H1 (cell line): Measurements from ENCODE around the gene DDX31. TPM values are rescaled to one million over a fixed set of nuclear protein-coding genes. Genes with fewer than 3 reads are reported as not detected.

ENCODE experiments used
- CTCF ChIA-PET: fragments of 300-600 bp; sonication (Branson Sonifier 250); formaldehyde crosslinking; loops from one replicate; lab custom pipeline; 2021; ENCODE audit not compliant: partially characterized antibody; lab: Charles Lee
- POLR2A ChIA-PET: fragments of 300-600 bp; sonication (Branson Sonifier 250); formaldehyde crosslinking; loops from one replicate; lab custom pipeline; 2021; ENCODE audit warnings: inconsistent platforms; ENCODE audit not compliant: partially characterized antibody; lab: Charles Lee
- DNase-seq, 2 experiments: peaks; one replicate each; pipeline versions ENCODE4 v3.0.0 to v3.0.0-alpha.2; 2010 to 2022; ENCODE audit warnings: low spot score in 2 of 2, low read depth in 1 of 2, mixed read lengths in 1 of 2
- FAIRE-seq: peaks from 2 replicates; lab custom pipeline; 2011; peaks lifted over from hg19 to GRCh38; lab: Jason Lieb, UNC
- H2AFZ ChIP-seq: 2 replicates; pipeline ENCODE4 v1.8.1; 2012; ENCODE audit warnings: low read length, inconsistent platforms
- H2AK5ac ChIP-seq: 2 replicates; pipeline ENCODE4 v1.6.1; 2013; ENCODE audit warnings: low read depth, low read length
- H2BK120ac ChIP-seq: replicated peaks from 2 replicates; pipeline ENCODE3; 2013; ENCODE audit warnings: low read depth, low read length, inconsistent platforms
- H2BK12ac ChIP-seq: 2 replicates; pipeline ENCODE4 v1.6.1; 2013; ENCODE audit warnings: low read depth, low read length
- H2BK15ac ChIP-seq: 2 replicates; pipeline ENCODE4 v1.6.1; 2013; ENCODE audit warnings: low read length
- H2BK20ac ChIP-seq: 2 replicates; pipeline ENCODE4 v1.6.1; 2013; ENCODE audit warnings: low read length
- H2BK5ac ChIP-seq: 2 replicates; pipeline ENCODE4 v1.6.1; 2013; ENCODE audit warnings: low read depth, low read length
- H3K14ac ChIP-seq: 2 replicates; pipeline ENCODE4 v1.6.1; 2013; ENCODE audit warnings: inconsistent platforms; ENCODE audit not compliant: insufficient read length
- H3K18ac ChIP-seq: 2 replicates; pipeline ENCODE4 v1.6.1; 2013; ENCODE audit warnings: low read length; ENCODE audit errors: extremely low read depth
- H3K23ac ChIP-seq: 2 replicates; pipeline ENCODE4 v1.6.1; 2013; ENCODE audit warnings: inconsistent platforms; ENCODE audit not compliant: insufficient read length
- H3K23me2 ChIP-seq: 2 replicates; pipeline ENCODE4 v1.6.1; 2013; ENCODE audit warnings: low read depth, low read length
- H3K27ac ChIP-seq: 2 replicates; pipeline ENCODE4 v1.6.1; 2011; ENCODE audit warnings: low read depth, low read length, inconsistent platforms
- H3K27me3 ChIP-seq, 4 experiments: replicated peaks in 1 of 4; 1 replicate in 1 of 4; 2 replicates in 3 of 4; pipeline versions ENCODE4 v1.6.1 to v1.8.1; 2011 to 2013; ENCODE audit warnings: low read length in 3 of 4, mild to moderate bottlenecking in 3 of 4, inconsistent platforms in 2 of 4, mixed read lengths in 2 of 4, moderate library complexity in 1 of 4; ENCODE audit not compliant: control insufficient read depth in 3 of 4, insufficient read depth in 3 of 4; ENCODE audit errors: extremely low read depth in 1 of 4
- H3K36me3 ChIP-seq, 4 experiments: 2 replicates each; pipeline versions ENCODE4 v1.6.1 to v1.8.1; 2011 to 2013; ENCODE audit warnings: mild to moderate bottlenecking in 4 of 4, low read length in 3 of 4, moderate library complexity in 2 of 4, control low read depth in 1 of 4, inconsistent platforms in 1 of 4; ENCODE audit not compliant: insufficient read depth in 4 of 4, control insufficient read depth in 2 of 4
- H3K4ac ChIP-seq: replicated peaks from 2 replicates; pipeline ENCODE3; 2013; ENCODE audit warnings: low read length, low read depth, mixed read lengths, inconsistent platforms; ENCODE audit not compliant: insufficient read length
- H3K4me1 ChIP-seq, 4 experiments: replicated peaks in 1 of 4; 1 replicate in 1 of 4; 2 replicates in 3 of 4; pipeline versions ENCODE4 v1.6.1 to v1.8.1; 2011 to 2013; ENCODE audit warnings: low read length in 3 of 4, inconsistent platforms in 2 of 4, mixed read lengths in 1 of 4; ENCODE audit not compliant: insufficient read depth in 4 of 4, control insufficient read depth in 3 of 4
- H3K4me2 ChIP-seq, 2 experiments: 2 replicates each; pipeline versions ENCODE4 v1.6.1 to v1.8.1; 2011 to 2013; ENCODE audit warnings: low read depth in 2 of 2, low read length in 2 of 2, control low read depth in 1 of 2, inconsistent platforms in 1 of 2, mild to moderate bottlenecking in 1 of 2; ENCODE audit not compliant: insufficient read depth in 1 of 2
- H3K4me3 ChIP-seq, 4 experiments: fragments of 200-600, 300-600 bp in 1 of 4; sonication (generic), shearing (Covaris generic), sonication (Bioruptor Twin) in 1 of 4; 2 replicates each; pipeline versions ENCODE4 v1.5.1 to v1.8.1; 2011 to 2016; ENCODE audit warnings: low read length in 4 of 4, low read depth in 3 of 4, control low read depth in 2 of 4, inconsistent platforms in 2 of 4, mild to moderate bottlenecking in 2 of 4, mixed read lengths in 1 of 4, moderate library complexity in 1 of 4; ENCODE audit not compliant: insufficient read depth in 2 of 4; ENCODE audit errors: extremely low read depth in 1 of 4
- H3K56ac ChIP-seq: replicated peaks from 2 replicates; pipeline ENCODE3; 2013; ENCODE audit warnings: low read depth, mild to moderate bottlenecking, mixed read lengths, low read length, inconsistent platforms; ENCODE audit not compliant: insufficient read length
- H3K79me1 ChIP-seq: 2 replicates; pipeline ENCODE4 v1.6.1; 2013; ENCODE audit warnings: low read depth, low read length, control low read depth
- H3K79me2 ChIP-seq, 2 experiments: 2 replicates each; pipeline versions ENCODE4 v1.6.1 to v1.8.1; 2012 to 2013; ENCODE audit warnings: low read length in 2 of 2, mild to moderate bottlenecking in 2 of 2, inconsistent platforms in 1 of 2; ENCODE audit not compliant: insufficient read depth in 2 of 2, control insufficient read depth in 1 of 2
- H3K9ac ChIP-seq, 4 experiments: replicated peaks in 1 of 4; 1 replicate in 1 of 4; 2 replicates in 3 of 4; pipeline versions ENCODE4 v1.6.1 to v1.8.1; 2011 to 2013; ENCODE audit warnings: low read depth in 3 of 4, low read length in 3 of 4, control low read depth in 2 of 4, mild to moderate bottlenecking in 2 of 4, moderate library complexity in 2 of 4, inconsistent platforms in 1 of 4; ENCODE audit errors: extremely low read depth in 1 of 4
- H3K9me3 ChIP-seq, 2 experiments: 2 replicates each; pipeline versions ENCODE4 v1.6.1 to v1.8.1; 2012 to 2013; ENCODE audit warnings: mild to moderate bottlenecking in 2 of 2, moderate library complexity in 2 of 2, control low read depth in 1 of 2, inconsistent platforms in 1 of 2, low read depth in 1 of 2, low read length in 1 of 2, mixed read lengths in 1 of 2; ENCODE audit not compliant: insufficient read depth in 2 of 2
- H4K20me1 ChIP-seq, 2 experiments: replicated peaks in 1 of 2; 2 replicates each; pipeline versions ENCODE3 to v1.8.1; 2011 to 2013; ENCODE audit warnings: inconsistent platforms in 2 of 2, low read length in 2 of 2, mild to moderate bottlenecking in 1 of 2; ENCODE audit not compliant: insufficient read depth in 2 of 2, control insufficient read depth in 1 of 2
- H4K5ac ChIP-seq: 2 replicates; pipeline ENCODE4 v1.6.1; 2013; ENCODE audit warnings: low read length, low read depth, mixed read lengths, inconsistent platforms; ENCODE audit not compliant: insufficient read length
- H4K8ac ChIP-seq: 2 replicates; pipeline ENCODE4 v1.8.0; 2013; ENCODE audit warnings: mild to moderate bottlenecking, moderate library complexity, low read length, inconsistent platforms; ENCODE audit not compliant: insufficient read depth; ENCODE audit errors: extremely low read depth
- H4K91ac ChIP-seq: replicated peaks from 2 replicates; pipeline ENCODE3; 2013; ENCODE audit warnings: low read length, mixed read lengths, inconsistent platforms; ENCODE audit not compliant: insufficient read length
- CBX8 ChIP-seq: fragments of 300-800, 300-1000 bp; sonication (generic); IDR thresholded peaks from 2 replicates; pipeline ENCODE4 v1.7.1; 2016; ENCODE audit warnings: low read depth, low read length, borderline replicate concordance
- FOSL1 ChIP-seq: IDR thresholded peaks from 2 replicates; pipeline ENCODE4 v1.6.1; 2011; ENCODE audit warnings: mild to moderate bottlenecking, low read depth, low read length, moderate library complexity; ENCODE audit not compliant: insufficient read depth
- HDAC6 ChIP-seq: IDR thresholded peaks from one replicate; pipeline ENCODE4 v1.7.1; 2012; ENCODE audit warnings: low read depth, mild to moderate bottlenecking, inconsistent platforms, low read length, moderate library complexity
- RBBP5 ChIP-seq: IDR thresholded peaks from 2 replicates; pipeline ENCODE4 v1.7.1; 2012; ENCODE audit warnings: low read depth, mild to moderate bottlenecking, inconsistent platforms, low read length, moderate library complexity, borderline replicate concordance
- SAP30 ChIP-seq: fragments of 300-600 bp; sonication (generic); IDR thresholded peaks from 2 replicates; pipeline ENCODE4 v1.7.1; 2012; ENCODE audit warnings: low read length, moderate library complexity, mild to moderate bottlenecking, inconsistent platforms; ENCODE audit not compliant: insufficient read depth, insufficient replicate concordance
- SP4 ChIP-seq: IDR thresholded peaks from 2 replicates; pipeline ENCODE4 v1.6.1; 2012; ENCODE audit warnings: low read length, inconsistent platforms
- TAF1 ChIP-seq: IDR thresholded peaks from 2 replicates; pipeline ENCODE4 v1.6.1; 2011; ENCODE audit warnings: mild to moderate bottlenecking, low read depth, low read length
- YY1 ChIP-seq: IDR thresholded peaks from 2 replicates; pipeline ENCODE4 v1.6.1; 2011; ENCODE audit warnings: low read depth, mild to moderate bottlenecking, low read length
- WGBS, 2 experiments: shearing (Covaris generic) in 1 of 2; methylation state at CpG; one replicate each; pipeline versions ENCODE4 v1.1.6 to v1.1.7; 2013 to 2015; ENCODE audit warnings: low lambda C conversion rate in 2 of 2, mixed read lengths in 2 of 2, inconsistent platforms in 1 of 2, low coverage in 1 of 2, missing lambda C conversion rate in 1 of 2; ENCODE audit not compliant: insufficient replicate concordance in 2 of 2, insufficient coverage in 1 of 2, insufficient read length in 1 of 2; ENCODE audit errors: extremely low coverage in 1 of 2, missing lambda C conversion rate in 1 of 2; 5-methylcytosine and 5-hydroxymethylcytosine counted together
- polyA plus RNA-seq, 7 experiments: library from polyadenylated mRNA; depleted of rRNA in 3 of 7; stranded (reverse) in 5 of 7; unstranded in 2 of 7; fragments of >200 nt in 5 of 7; fragments of 200-250 nt in 2 of 7; gene quantifications; 1 replicate in 5 of 7; 2 replicates in 1 of 7; 4 replicates in 1 of 7; pipeline versions ENCODE4 v1.2.1 to v1.2.3, GENCODE V29; 2011 to 2013; ENCODE audit warnings: missing spikeins in 2 of 7, mixed read lengths in 2 of 7
- total RNA-seq: library from RNA; stranded (reverse); fragmentation: NEBNext Ultra II Directional; extraction: Animal tissue kit (Norgen Biotek cat#: 25700); gene quantifications from 2 replicates; pipeline ENCODE4 v1.2.1, GENCODE V29; 2021

The DDX31 gene
- total and polyA plus RNA-seq, 2 of the 8 experiments (the other 6 are each of a cell fraction or from before 2014, with no cell fraction given): 9.5 to 23.7 TPM

GRCh38 chr9:132703336-132703735 is 33.6 kb upstream of the DDX31 start:
- H4K5ac ChIP-seq: no peak overlapping the region
- no peak overlapping the region for H3K4me2 ChIP-seq
- no peak overlapping the region for H2BK120ac ChIP-seq
- H2BK15ac ChIP-seq: no peak overlapping the region
- no peak overlapping the region for H2AFZ ChIP-seq
- no peak overlapping the region for H4K91ac ChIP-seq
- H3K4me1 ChIP-seq: no peaks in the 10 kb centered on the region
- no peak overlapping the region for H2BK12ac ChIP-seq
- no peak overlapping the region for H4K8ac ChIP-seq
- no peak for TF ChIP-seq CBX8
- TF ChIP-seq FOSL1: no peak
- no peak for TF ChIP-seq HDAC6
- no peak for TF ChIP-seq RBBP5
- no peak for TF ChIP-seq SP4
- no peak for TF ChIP-seq TAF1
- no peak for TF ChIP-seq YY1
- no peak for TF ChIP-seq SAP30
- FAIRE-seq (no peak), DNase-seq (no peak)
- H3K27ac ChIP-seq: no peak overlapping the region
- no peak overlapping the region for H2BK20ac ChIP-seq
- H2BK5ac ChIP-seq: no peak overlapping the region
- peaks cover 15 to 27% of the 10 kb centered on the region in 2 experiments for H3K9me3 ChIP-seq
- H3K14ac ChIP-seq: no peak overlapping the region
- ChIA-PET CTCF (interaction anchor here (1.4 kb wide), 1 partner anchor 9 kb away, joined by 13 read pairs; no protein-coding TSS in a partner anchor), POLR2A (no interaction called here)
- H3K4ac ChIP-seq: no peak overlapping the region
- no peak overlapping the region for H3K4me3 ChIP-seq
- no peaks in the 10 kb centered on the region for H3K79me1 ChIP-seq
- H4K20me1 ChIP-seq: no peaks in the 10 kb centered on the region
- no peak overlapping the region for H2AK5ac ChIP-seq
- H3K36me3 ChIP-seq: no peaks in the 10 kb centered on the region
- no peaks in the 10 kb centered on the region for H3K23me2 ChIP-seq
- H3K18ac ChIP-seq: no peak overlapping the region
- H3K56ac ChIP-seq: no peak overlapping the region
- no peak overlapping the region for H3K9ac ChIP-seq
- H3K79me2 ChIP-seq: no peaks in the 10 kb centered on the region
- 85% methylated on average over 2 of the region's 2 CpGs; no CpG with 5 or more reads in 1 of the 2 experiments for WGBS, 2 experiments
- H3K23ac ChIP-seq: no peak overlapping the region
- no peaks in the 10 kb centered on the region for H3K27me3 ChIP-seq
